ENCODE data around the gene MARCO. TPM values are rescaled to one million over a fixed set of nuclear protein-coding genes. Genes with fewer than 3 reads are reported as not detected.
"Not testable (repeated sequence)": the region's sequence is repeated elsewhere in the genome, so short reads cannot be mapped to it uniquely, and the experiment has no call there.

Gene MARCO
- total and polyA plus RNA-seq, 3 donors from 2014 or later, result 0.55 to 16.0 (median 0.74) TPM

- intact Hi-C loops (cut with DNase I; ENCODE audit: low total_unique reads), result no loop called here
- no peaks in the 10 kb centered on the region for H3K9me3 ChIP-seq
- TF ChIP-seq CTCF (IDR thresholded peaks at IDR 0.05), result no peak
- no peak for TF ChIP-seq POLR2A (IDR thresholded peaks at IDR 0.05)
- no peak overlapping the region for H3K4me3 ChIP-seq
- H3K27me3 ChIP-seq, result no peaks in the 10 kb centered on the region
- H3K4me1 ChIP-seq, result no peaks in the 10 kb centered on the region
- WGBS, 2 donors, result 52 to 64% methylated on average over 1 of the region's 1 CpG
- no peaks in the 10 kb centered on the region for H3K36me3 ChIP-seq (ENCODE audit: low read depth, missing control alignments)
- DNase-seq, result no peak
- no peak overlapping the region for H3K27ac ChIP-seq
These were observed 49.6 kb downstream of the MARCO start for GRCh38 chr2:118991554-118991953.

DNA sequence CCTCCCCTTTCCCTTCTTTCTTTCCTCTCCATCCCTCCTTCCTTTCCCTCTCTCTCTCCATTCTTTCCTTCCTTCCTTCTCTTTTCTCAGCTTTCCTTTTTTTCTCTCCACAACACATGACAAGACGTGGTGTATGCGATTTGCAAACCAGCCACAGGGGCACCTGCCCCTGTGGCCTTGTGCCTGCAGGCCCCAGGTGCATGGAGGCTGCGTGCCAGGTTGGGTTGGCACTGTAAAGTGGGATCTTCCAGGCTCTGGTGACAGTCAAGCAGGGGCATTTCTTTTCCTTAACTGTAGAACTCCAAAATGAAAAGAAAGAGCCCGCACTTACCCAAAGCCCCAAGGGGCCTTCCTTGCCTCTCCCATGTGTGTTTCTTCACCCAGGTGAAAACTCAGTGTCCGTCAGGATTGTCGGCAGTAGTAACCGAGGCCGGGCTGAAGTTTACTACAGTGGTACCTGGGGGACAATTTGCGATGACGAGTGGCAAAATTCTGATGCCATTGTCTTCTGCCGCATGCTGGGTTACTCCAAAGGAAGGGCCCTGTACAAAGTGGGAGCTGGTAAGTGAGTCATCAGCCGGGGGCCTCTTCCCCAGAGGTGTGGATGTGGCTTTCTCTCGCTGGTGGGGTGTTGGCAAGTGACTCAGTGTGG lies 50.9 kb downstream of the MARCO start:
- DNase-seq, result no peak
- no peak overlapping the region for H3K4me3 ChIP-seq
- WGBS, 2 donors, result 86 to 88% methylated on average over 13 of the region's 13 CpGs

DNA sequence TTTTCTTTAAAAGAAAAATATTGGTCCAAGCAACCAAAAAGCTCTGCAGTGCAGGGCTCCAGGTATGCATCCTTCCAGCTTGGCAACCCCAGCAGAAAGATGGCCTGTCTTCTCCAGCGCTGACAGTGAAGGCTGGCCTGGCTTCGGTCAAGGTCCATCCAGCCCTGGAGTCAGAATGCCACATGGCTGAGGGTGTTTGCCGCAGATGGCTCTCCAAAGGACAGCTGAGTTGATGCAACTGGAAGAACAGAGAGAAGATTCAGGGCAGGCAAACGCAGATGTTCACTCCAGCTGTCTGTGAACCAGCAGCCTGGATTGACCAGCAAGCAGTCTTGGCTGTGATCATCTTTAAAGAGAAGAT lies 51.4 kb downstream of the MARCO start:
- H3K27ac ChIP-seq, result no peak overlapping the region
- WGBS, 2 donors, result 85 to 89% methylated on average over 3 to 4 of the region's 4 CpGs
- intact Hi-C loops (cut with DNase I; ENCODE audit: low total_unique reads), result no loop called here
- no peak for DNase-seq
- H3K4me1 ChIP-seq, result no peaks in the 10 kb centered on the region
- H3K9me3 ChIP-seq, result no peaks in the 10 kb centered on the region
- no peak overlapping the region for H3K4me3 ChIP-seq
- no peaks in the 10 kb centered on the region for H3K27me3 ChIP-seq
- TF ChIP-seq POLR2A (IDR thresholded peaks at IDR 0.05), result no peak
- H3K36me3 ChIP-seq (ENCODE audit: low read depth, missing control alignments), result no peaks in the 10 kb centered on the region

More for the DNA sequence above, 50.9 kb downstream of the MARCO start:
- intact Hi-C loops (cut with DNase I; ENCODE audit: low total_unique reads), result no loop called here
- TF ChIP-seq CTCF (IDR thresholded peaks at IDR 0.05) (no peak), POLR2A (IDR thresholded peaks at IDR 0.05) (no peak)
- no peaks in the 10 kb centered on the region for H3K36me3 ChIP-seq (ENCODE audit: low read depth, missing control alignments)
- no peaks in the 10 kb centered on the region for H3K4me1 ChIP-seq
- no peaks in the 10 kb centered on the region for H3K27me3 ChIP-seq
- no peaks in the 10 kb centered on the region for H3K9me3 ChIP-seq
- no peak overlapping the region for H3K27ac ChIP-seq

DNA sequence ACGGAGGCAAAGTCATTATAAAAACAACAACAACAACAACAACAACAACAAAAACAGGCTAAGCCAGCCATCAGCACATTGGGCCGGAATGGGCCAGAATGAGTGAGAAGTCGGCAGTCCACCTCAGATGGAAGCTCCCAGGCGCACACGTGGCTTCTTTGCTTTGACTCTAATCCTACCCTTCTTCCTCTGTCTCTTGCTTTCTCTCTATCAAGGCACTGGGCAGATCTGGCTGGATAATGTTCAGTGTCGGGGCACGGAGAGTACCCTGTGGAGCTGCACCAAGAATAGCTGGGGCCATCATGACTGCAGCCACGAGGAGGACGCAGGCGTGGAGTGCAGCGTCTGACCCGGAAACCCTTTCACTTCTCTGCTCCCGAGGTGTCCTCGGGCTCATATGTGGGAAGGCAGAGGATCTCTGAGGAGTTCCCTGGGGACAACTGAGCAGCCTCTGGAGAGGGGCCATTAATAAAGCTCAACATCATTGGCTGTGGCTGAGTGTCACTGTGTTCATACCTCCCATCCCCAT lies 52.2 kb downstream of the MARCO start:
- Histone ChIP-seq H3K4me1 (no peaks in the 10 kb centered on the region), H3K36me3 (ENCODE audit: low read depth, missing control alignments) (no peaks in the 10 kb centered on the region), H3K9me3 (no peaks in the 10 kb centered on the region), H3K27ac (no peak overlapping the region), H3K27me3 (no peaks in the 10 kb centered on the region), H3K4me3 (no peak overlapping the region)
- 90 to 92% methylated on average over 14 of the region's 14 CpGs for WGBS, 2 donors
- TF ChIP-seq POLR2A (IDR thresholded peaks at IDR 0.05) (no peak), CTCF (IDR thresholded peaks at IDR 0.05) (no peak)
- intact Hi-C loops (cut with DNase I; ENCODE audit: low total_unique reads), result no loop called here
- DNase-seq, result no peak

DNA sequence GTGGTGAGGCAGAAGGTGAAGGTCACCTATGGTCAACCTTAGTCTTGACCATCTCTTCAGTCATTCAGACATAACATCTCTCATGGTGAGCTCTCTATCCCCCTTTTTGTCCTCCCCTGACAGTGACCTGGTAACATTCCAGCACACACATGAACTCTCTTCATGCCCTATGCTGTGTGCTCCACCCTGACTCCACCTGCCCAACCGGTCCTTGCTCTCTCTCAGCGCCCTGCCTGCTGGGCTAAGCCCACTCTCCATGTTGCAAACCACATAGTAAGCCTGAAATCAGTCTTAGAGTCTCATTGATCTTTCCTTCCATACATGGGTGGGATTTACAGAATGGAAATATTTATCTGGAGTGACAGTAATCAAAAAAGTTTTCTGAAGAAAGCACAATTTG lies 52.8 kb downstream of the MARCO start:
- TF ChIP-seq CTCF (IDR thresholded peaks at IDR 0.05), result no peak
- Histone ChIP-seq H3K4me3 (no peak overlapping the region), H3K27me3 (no peaks in the 10 kb centered on the region), H3K9me3 (no peaks in the 10 kb centered on the region), H3K4me1 (no peaks in the 10 kb centered on the region), H3K36me3 (ENCODE audit: low read depth, missing control alignments) (no peaks in the 10 kb centered on the region), H3K27ac (no peak overlapping the region)
- no peak for DNase-seq
- intact Hi-C loops (cut with DNase I; ENCODE audit: low total_unique reads), result no loop called here
- 88 to 92% methylated on average over 2 of the region's 2 CpGs for WGBS, 2 donors

- H3K27ac ChIP-seq; H3K36me3 ChIP-seq (ENCODE audit: low read depth, missing control alignments); H3K4me3 ChIP-seq; intact Hi-C loops (cut with DNase I; ENCODE audit: low total_unique reads); H3K27me3 ChIP-seq; H3K9me3 ChIP-seq; H3K4me1 ChIP-seq: not testable (repeated sequence)
- DNase-seq, result peak; percentile 1
- 93% methylated on average over 2 to 4 of the region's 4 CpGs for WGBS, 2 donors
These were observed 61.9 kb downstream of the MARCO start for GRCh38 chr2:119003856-119004255.
